Prostate gland (tissue), 2 donors: Measurements from ENCODE around the gene ST7L.

Source experiments
- CTCF ChIP-seq, 4 experiments: fragments of 200-600 bp in 2 of 4; fragments of 450-650 bp in 2 of 4; sonication (generic) in 2 of 4; IDR thresholded peaks; 1 replicate in 3 of 4; 2 replicates in 1 of 4; pipeline ENCODE4 v1.5.1; 2016 to 2019; ENCODE audit warnings: antibody characterized with exemption in 4 of 4, mild to moderate bottlenecking in 2 of 4, moderate library complexity in 2 of 4
- POLR2AphosphoS5 ChIP-seq: sonication (generic); formaldehyde crosslinking; IDR thresholded peaks from one replicate; pipeline ENCODE4 v1.6.1; 2017; ENCODE audit warnings: antibody characterized with exemption

GRCh38 chr1:112583366-112583765 lies 35.6 kb downstream of the ST7L start:
- TF ChIP-seq CTCF (IDR thresholded peaks at IDR 0.05) (no peak), POLR2AphosphoS5 (no peak)
